K562 (cell line): ENCODE measurements around the gene MAZ. TPM values are rescaled to one million over a fixed set of nuclear protein-coding genes. Genes with fewer than 3 reads are reported as not detected.

ENCODE experiments used
- BRD9 ChIP-seq: fragments of 450-650 bp; IDR thresholded peaks from 2 replicates; pipeline ENCODE4 v1.6.1; 2018; ENCODE audit warnings: low read depth; ENCODE audit not compliant: partially characterized antibody
- DACH1 ChIP-seq: fragments of 450-650 bp; IDR thresholded peaks from 2 replicates; pipeline ENCODE4 v1.6.1; 2018; ENCODE audit not compliant: partially characterized antibody
- DDX20 ChIP-seq: fragments of 450-650 bp; IDR thresholded peaks from 2 replicates; pipeline ENCODE4 v1.6.1; 2016; ENCODE audit warnings: missing genetic modification characterization, low read depth, mild to moderate bottlenecking, missing compliant biosample characterization, moderate library complexity
- EP400 ChIP-seq: fragments of 450-650 bp; IDR thresholded peaks from 2 replicates; pipeline ENCODE4 v1.6.1; 2017; ENCODE audit warnings: antibody characterized with exemption, mild to moderate bottlenecking, moderate library complexity
- GTF2F1 ChIP-seq: IDR thresholded peaks from 2 replicates; pipeline ENCODE4 v1.6.1; 2011; ENCODE audit warnings: low read depth, low read length, improper control_type of control experiment
- HCFC1 ChIP-seq: IDR thresholded peaks from 2 replicates; pipeline ENCODE4 v1.6.1; 2012; ENCODE audit warnings: low read depth, low read length, improper control_type of control experiment
- HDAC8 ChIP-seq: fragments of 450-650 bp; IDR thresholded peaks from 2 replicates; pipeline ENCODE4 v1.6.1; 2016; ENCODE audit warnings: mild to moderate bottlenecking, missing genetic modification characterization, moderate library complexity, missing compliant biosample characterization
- HNRNPH1 ChIP-seq: fragments of 200-400 bp; formaldehyde crosslinking; optimal IDR thresholded peaks from 2 replicates; pipeline ENCODE3; 2017; ENCODE audit warnings: low read depth, mild to moderate bottlenecking, low read length, moderate library complexity
- KAT2B ChIP-seq: IDR thresholded peaks from one replicate; pipeline ENCODE4 v1.6.1; 2012; ENCODE audit warnings: low read depth, mild to moderate bottlenecking, control low read depth, inconsistent platforms, low read length, moderate library complexity
- KAT8 ChIP-seq: fragments of 450-650 bp; IDR thresholded peaks from 2 replicates; pipeline ENCODE4 v1.6.1; 2016; ENCODE audit warnings: low read depth, mild to moderate bottlenecking
- NR4A1 ChIP-seq, 2 experiments: fragments of 250-450 bp in 1 of 2; fragments of 450-650 bp in 1 of 2; sonication (Bioruptor Pico) in 1 of 2; IDR thresholded peaks; 2 replicates each; pipeline versions ENCODE4 v1.4.0 to v1.6.1; 2016 to 2020; ENCODE audit warnings: mild to moderate bottlenecking in 2 of 2, missing compliant biosample characterization in 1 of 2, missing genetic modification characterization in 1 of 2, moderate library complexity in 1 of 2
- PML ChIP-seq: IDR thresholded peaks from 2 replicates; pipeline ENCODE4 v1.6.1; 2012; ENCODE audit warnings: low read length, inconsistent platforms
- RAD51 ChIP-seq: fragments of 450-650 bp; IDR thresholded peaks from 2 replicates; pipeline ENCODE4 v1.7.1; 2016; ENCODE audit warnings: low read depth, mild to moderate bottlenecking, borderline replicate concordance
- SP2 ChIP-seq: IDR thresholded peaks from 2 replicates; pipeline ENCODE4 v1.6.1; 2011; ENCODE audit warnings: mild to moderate bottlenecking, low read depth, low read length, moderate library complexity; ENCODE audit not compliant: poor library complexity, severe bottlenecking; ENCODE audit errors: extremely low read depth
- SRF ChIP-seq, 2 experiments: fragments of 250-450, 450-650 bp in 1 of 2; sonication (Bioruptor Pico) in 1 of 2; sonication (generic) in 1 of 2; formaldehyde crosslinking; IDR thresholded peaks; 2 replicates each; pipeline versions ENCODE4 v1.5.0 to v1.5.1; 2020 to 2022; ENCODE audit warnings: mild to moderate bottlenecking in 1 of 2, missing genetic modification reagents in 1 of 2
- TCFL5 ChIP-seq: fragments of 250-450 bp; sonication (Bioruptor Pico); conservative IDR thresholded peaks from 2 replicates; pipeline ENCODE4 v1.6.1; 2021; ENCODE audit warnings: mild to moderate bottlenecking, moderate library complexity, matching md5 sums
- ZNF212 ChIP-seq: fragments of 450-650 bp; formaldehyde crosslinking; IDR thresholded peaks from 2 replicates; pipeline ENCODE4 v1.4.0; 2020; ENCODE audit warnings: mild to moderate bottlenecking
- ZNF449 ChIP-seq: fragments of 250-450 bp; sonication (Bioruptor Pico); IDR thresholded peaks from 2 replicates; pipeline ENCODE4 v1.8.0; 2022; ENCODE audit warnings: moderate library complexity, mild to moderate bottlenecking, inconsistent platforms
- ZNF57 ChIP-seq: fragments of 450-650 bp; formaldehyde crosslinking; IDR thresholded peaks from 2 replicates; pipeline ENCODE4 v1.4.0; 2020; ENCODE audit warnings: mild to moderate bottlenecking, moderate library complexity
- ZNF75A ChIP-seq: fragments of 450-650 bp; formaldehyde crosslinking; IDR thresholded peaks from 2 replicates; pipeline ENCODE4 v1.4.0; 2020; ENCODE audit warnings: mild to moderate bottlenecking
- ZNF766 ChIP-seq: fragments of 200-800 bp; sonication (Bioruptor generic); conservative IDR thresholded peaks from 2 replicates; pipeline ENCODE4 v1.6.1; 2016; ENCODE audit warnings: missing genetic modification characterization, missing compliant biosample characterization
- polyA plus RNA-seq, 8 experiments: library from polyadenylated mRNA; depleted of rRNA in 4 of 8; stranded (reverse) in 5 of 8; unstranded in 3 of 8; fragments of >200 nt; fragmentation: Nextera tagmentation in 2 of 8; fragmentation: Illumina TruSeq in 1 of 8; extraction: Ambion mirVana in 2 of 8; extraction: Trizol in 1 of 8; gene quantifications; 2 replicates each; pipeline versions ENCODE4 v1.2.1 to v1.2.3, GENCODE V29; 2011 to 2014; ENCODE audit warnings: inconsistent platforms in 1 of 8, missing spikeins in 1 of 8
- total RNA-seq, 7 experiments: library from RNA; depleted of rRNA in 6 of 7; stranded (reverse); fragments of >200 nt in 6 of 7; fragmentation: Illumina TruSeq in 2 of 7; extraction: Trizol in 2 of 7; gene quantifications; 2 replicates each; pipeline versions ENCODE4 v1.2.1 to v1.2.3, GENCODE V29; 2011 to 2021; ENCODE audit warnings: low replicate concordance in 1 of 7
- TF ChIP-seq, protein P1 (sequence below): fragments of 250-450 bp; sonication (Bioruptor Pico); IDR thresholded peaks from 2 replicates; pipeline ENCODE4 v1.4.0; 2020; ENCODE audit warnings: mild to moderate bottlenecking
- TF ChIP-seq, protein P2 (sequence below): fragments of 200-800 bp; sonication (Bioruptor generic); IDR thresholded peaks from 2 replicates; pipeline ENCODE4 v1.6.1; 2017; ENCODE audit warnings: missing genetic modification characterization, missing compliant biosample characterization

The MAZ gene
- total and polyA plus RNA-seq, 9 of the 15 experiments (the other 6 are each of a cell fraction or from before 2014, with no cell fraction given) = 45.4 to 532 (median 250) TPM

DNA sequence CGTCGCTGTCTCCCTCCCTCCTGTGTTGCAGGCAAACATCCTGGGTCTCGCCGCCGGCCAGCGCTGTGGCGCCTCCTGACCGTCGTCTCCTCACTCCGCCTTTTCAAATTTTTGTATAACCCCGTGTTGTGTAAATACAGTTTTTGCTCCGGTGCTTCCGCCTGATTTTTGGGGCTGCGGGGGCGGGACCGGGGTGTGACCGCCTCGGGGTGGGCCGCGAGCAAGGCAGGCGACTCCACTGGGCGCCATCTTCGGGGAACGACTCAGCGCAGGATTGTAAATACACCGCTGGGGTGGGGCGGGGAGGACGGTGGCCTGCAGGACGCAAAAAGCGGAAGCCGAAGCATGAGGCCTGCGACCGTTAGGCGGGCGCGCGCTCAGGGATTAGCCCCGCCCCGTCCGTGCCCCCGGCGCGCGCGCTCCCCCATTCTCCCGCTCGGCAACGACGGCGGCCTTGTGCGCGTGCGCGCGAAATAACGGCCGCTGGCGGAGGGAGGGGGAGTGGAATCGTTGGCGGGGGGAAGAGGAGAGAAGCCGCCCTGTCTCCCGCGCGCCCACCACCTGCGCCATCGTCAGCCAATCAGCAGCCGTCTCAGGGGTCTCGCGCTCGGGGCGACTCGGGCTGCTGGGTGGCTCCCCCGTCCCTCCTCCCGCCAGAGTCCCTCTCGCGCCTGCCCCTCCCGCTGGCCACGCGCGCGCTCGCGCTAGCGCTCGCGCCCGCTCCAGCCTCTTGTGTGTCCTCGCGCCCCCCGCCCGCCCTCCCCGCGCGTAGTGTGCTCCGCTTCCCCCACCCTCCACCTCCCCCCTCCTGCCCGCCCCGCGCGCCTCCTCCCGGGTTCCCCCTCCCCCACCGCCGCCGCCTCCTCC lies 864 bp upstream of the MAZ start (continued):
- TF ChIP-seq, protein P1, sequence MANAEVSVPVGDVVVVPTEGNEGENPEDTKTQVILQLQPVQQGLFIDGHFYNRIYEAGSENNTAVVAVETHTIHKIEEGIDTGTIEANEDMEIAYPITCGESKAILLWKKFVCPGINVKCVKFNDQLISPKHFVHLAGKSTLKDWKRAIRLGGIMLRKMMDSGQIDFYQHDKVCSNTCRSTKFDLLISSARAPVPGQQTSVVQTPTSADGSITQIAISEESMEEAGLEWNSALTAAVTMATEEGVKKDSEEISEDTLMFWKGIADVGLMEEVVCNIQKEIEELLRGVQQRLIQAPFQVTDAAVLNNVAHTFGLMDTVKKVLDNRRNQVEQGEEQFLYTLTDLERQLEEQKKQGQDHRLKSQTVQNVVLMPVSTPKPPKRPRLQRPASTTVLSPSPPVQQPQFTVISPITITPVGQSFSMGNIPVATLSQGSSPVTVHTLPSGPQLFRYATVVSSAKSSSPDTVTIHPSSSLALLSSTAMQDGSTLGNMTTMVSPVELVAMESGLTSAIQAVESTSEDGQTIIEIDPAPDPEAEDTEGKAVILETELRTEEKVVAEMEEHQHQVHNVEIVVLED (CRISPR knock-in tag) = peak; percentile 84
- no peak for TF ChIP-seq KAT8
- TF ChIP-seq BRD9 = no peak
- TF ChIP-seq KAT2B = no peak
- no peak for TF ChIP-seq HNRNPH1
- peak; percentile 95 for TF ChIP-seq ZNF766
- TF ChIP-seq EP400 = peak; percentile 98
- peak; percentile 78 for TF ChIP-seq PML
- TF ChIP-seq GTF2F1 = no peak
- peak; percentile 74; the same call in 1 of the 2 replicates for TF ChIP-seq HCFC1
- no peak for TF ChIP-seq DDX20 (tag)
- no peak; the same call in 1 of the 2 replicates for TF ChIP-seq NR4A1 (CRISPR knock-in tag; IDR thresholded peaks at IDR 0.05)
- TF ChIP-seq NR4A1 (tag; IDR thresholded peaks at IDR 0.05) = peak; percentile 91
- peak; percentile 48; the same call in 1 of the 2 replicates for TF ChIP-seq TCFL5 (CRISPR knock-in tag)
- peak in 1 of 2 experiments; percentile 35; a peak in 1 of 4 replicates for TF ChIP-seq SRF (CRISPR knock-in tag; IDR thresholded peaks at IDR 0.05)
- 0 out of 2 replicates have a peak, but pooled peaks have one; percentile 27 for TF ChIP-seq ZNF212 (CRISPR knock-in tag)
- no peak for TF ChIP-seq RAD51
- no peak; the same call in 1 of the 2 replicates for TF ChIP-seq ZNF449 (CRISPR knock-in tag)
- TF ChIP-seq ZNF57 (CRISPR knock-in tag) = peak; percentile 51; the same call in 1 of the 2 replicates
- TF ChIP-seq ZNF75A (CRISPR knock-in tag) = 0 out of 2 replicates have a peak, but pooled peaks have one; percentile 16
- TF ChIP-seq SP2 = no peak
- TF ChIP-seq, protein P2, sequence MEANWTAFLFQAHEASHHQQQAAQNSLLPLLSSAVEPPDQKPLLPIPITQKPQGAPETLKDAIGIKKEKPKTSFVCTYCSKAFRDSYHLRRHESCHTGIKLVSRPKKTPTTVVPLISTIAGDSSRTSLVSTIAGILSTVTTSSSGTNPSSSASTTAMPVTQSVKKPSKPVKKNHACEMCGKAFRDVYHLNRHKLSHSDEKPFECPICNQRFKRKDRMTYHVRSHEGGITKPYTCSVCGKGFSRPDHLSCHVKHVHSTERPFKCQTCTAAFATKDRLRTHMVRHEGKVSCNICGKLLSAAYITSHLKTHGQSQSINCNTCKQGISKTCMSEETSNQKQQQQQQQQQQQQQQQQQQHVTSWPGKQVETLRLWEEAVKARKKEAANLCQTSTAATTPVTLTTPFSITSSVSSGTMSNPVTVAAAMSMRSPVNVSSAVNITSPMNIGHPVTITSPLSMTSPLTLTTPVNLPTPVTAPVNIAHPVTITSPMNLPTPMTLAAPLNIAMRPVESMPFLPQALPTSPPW = peak; percentile 99
- peak; percentile 6 for TF ChIP-seq DACH1
- TF ChIP-seq HDAC8 = peak; percentile 76; the same call in 1 of the 2 replicates
